OCI-LY1 (cell line): ENCODE results near the gene OR2V2.

ENCODE experiments used
- H2AFZ ChIP-seq: fragments of 200-600 bp; sonication (generic), shearing (Covaris generic); 2 replicates; pipeline ENCODE4 v1.6.0; 2014; ENCODE audit warnings: antibody characterized with exemption, mild to moderate bottlenecking, low read length
- H3F3A ChIP-seq: fragments of 200-600 bp; sonication (generic), shearing (Covaris generic); 2 replicates; pipeline ENCODE4 v1.6.0; 2014; ENCODE audit warnings: mild to moderate bottlenecking, antibody characterized with exemption, low read length, moderate library complexity; ENCODE audit not compliant: insufficient read depth
- H3K27ac ChIP-seq: fragments of 200-600 bp; sonication (generic); 2 replicates; pipeline ENCODE4 v1.5.1; 2014; ENCODE audit warnings: low read length, mixed run types, mild to moderate bottlenecking, low read depth; ENCODE audit not compliant: poor library complexity, severe bottlenecking
- H3K27me3 ChIP-seq: fragments of 200-600 bp; sonication (generic); 2 replicates; pipeline ENCODE4 v1.6.0; 2014; ENCODE audit warnings: antibody characterized with exemption, mild to moderate bottlenecking, low read length, moderate library complexity; ENCODE audit not compliant: insufficient read depth
- H3K36me3 ChIP-seq: fragments of 200-600 bp; sonication (generic); 2 replicates; pipeline ENCODE4 v1.6.1; 2014; ENCODE audit warnings: mild to moderate bottlenecking, antibody characterized with exemption, low read length, moderate library complexity, mixed read lengths; ENCODE audit not compliant: insufficient read depth
- H3K4me1 ChIP-seq: fragments of 200-600 bp; sonication (generic); 2 replicates; pipeline ENCODE4 v1.5.1; 2014; ENCODE audit warnings: mild to moderate bottlenecking, low read length, moderate library complexity; ENCODE audit not compliant: insufficient read depth, severe bottlenecking
- H3K4me2 ChIP-seq: fragments of 200-600 bp; sonication (generic), shearing (Covaris generic); 2 replicates; pipeline ENCODE4 v1.6.1; 2014; ENCODE audit warnings: low read length
- H3K4me3 ChIP-seq: fragments of 200-600 bp; sonication (generic); 2 replicates; pipeline ENCODE4 v1.5.1; 2014; ENCODE audit warnings: low read length, low read depth, mild to moderate bottlenecking, mixed read lengths; ENCODE audit not compliant: poor library complexity, severe bottlenecking
- H3K79me2 ChIP-seq: fragments of 200-600 bp; shearing (Covaris generic); 2 replicates; pipeline ENCODE4 v1.6.1; 2016; ENCODE audit warnings: mixed run types, low read length, mixed read lengths; ENCODE audit not compliant: insufficient read depth
- H3K9ac ChIP-seq: fragments of 200-600 bp; sonication (generic), shearing (Covaris generic); 2 replicates; pipeline ENCODE4 v1.6.1; 2014; ENCODE audit warnings: mild to moderate bottlenecking, low read length, mixed read lengths
- H3K9me2 ChIP-seq: fragments of 200-600 bp; sonication (generic), shearing (Covaris generic); 2 replicates; pipeline ENCODE4 v1.6.1; 2014; ENCODE audit warnings: low read depth, mild to moderate bottlenecking, low read length, mixed read lengths
- H3K9me3 ChIP-seq: fragments of 200-600 bp; shearing (Covaris generic); 2 replicates; pipeline ENCODE4 v1.6.1; 2014; ENCODE audit warnings: low read length, mixed read lengths
- H4K20me1 ChIP-seq: fragments of 200-600 bp; sonication (generic), shearing (Covaris generic); 2 replicates; pipeline ENCODE4 v1.6.0; 2016; ENCODE audit warnings: mild to moderate bottlenecking, low read length; ENCODE audit not compliant: insufficient read depth
- CTCF ChIP-seq: fragments of 200-600 bp; sonication (generic), shearing (Covaris generic); IDR thresholded peaks from 2 replicates; pipeline ENCODE4 v1.5.1; 2017; ENCODE audit warnings: mild to moderate bottlenecking, antibody characterized with exemption, low read length, moderate library complexity, mixed read lengths
- EZH2 ChIP-seq: fragments of 200-600 bp; sonication (generic), shearing (Covaris generic); IDR thresholded peaks from 2 replicates; pipeline ENCODE4 v1.8.0; 2017; ENCODE audit warnings: borderline replicate concordance, mixed run types, mild to moderate bottlenecking, antibody characterized with exemption, low read length, moderate library complexity, mixed read lengths

The OR2V2 gene

GRCh38 chr5:181170237-181170825 is 22.9 kb downstream of the OR2V2 start:
- Histone ChIP-seq H3K9me2 (no peaks in the 10 kb centered on the region), H3F3A (peaks cover 4% of the 10 kb centered on the region; the same call in 1 of the 2 replicates), H4K20me1 (no peaks in the 10 kb centered on the region), H3K9me3 (no peaks in the 10 kb centered on the region), H2AFZ (no peak overlapping the region), H3K9ac (no peak overlapping the region; the same call in 1 of the 2 replicates), H3K27me3 (no peaks in the 10 kb centered on the region), H3K4me1 (peaks cover 73% of the 10 kb centered on the region), H3K36me3 (no peaks in the 10 kb centered on the region), H3K4me2 (peak overlapping the region; percentile 54), H3K4me3 (peak overlapping the region; percentile 45), H3K79me2 (no peaks in the 10 kb centered on the region), H3K27ac (peak overlapping the region; percentile 4)
- TF ChIP-seq EZH2, result no peak

- no peaks in the 10 kb centered on the region for H3K9me3 ChIP-seq
Observed at GRCh38 chr5:181170996-181171395, 23.6 kb downstream of the OR2V2 start.

GRCh38 chr5:181171782-181172181 is 24.4 kb downstream of the OR2V2 start:
- Histone ChIP-seq H3K4me3 (peak overlapping the region; percentile 73), H3K4me2 (peak overlapping the region; percentile 91; the same call in 1 of the 2 replicates), H3K79me2 (no peaks in the 10 kb centered on the region), H3K9me2 (no peaks in the 10 kb centered on the region), H3K36me3 (no peaks in the 10 kb centered on the region), H3K27ac (peak overlapping the region; percentile 4), H4K20me1 (no peaks in the 10 kb centered on the region), H3K9ac (no peak overlapping the region), H3K9me3 (no peaks in the 10 kb centered on the region), H3K27me3 (no peaks in the 10 kb centered on the region), H2AFZ (no peak overlapping the region), H3F3A (no peaks in the 10 kb centered on the region), H3K4me1 (peaks cover 64% of the 10 kb centered on the region)
- TF ChIP-seq EZH2, result no peak
- no peak for TF ChIP-seq CTCF

More at GRCh38 chr5:181170996-181171395, 23.6 kb downstream of the OR2V2 start:
- no peak overlapping the region for H3K4me3 ChIP-seq
- H4K20me1 ChIP-seq, result no peaks in the 10 kb centered on the region
- H3K79me2 ChIP-seq, result no peaks in the 10 kb centered on the region
- H3K27ac ChIP-seq, result peak overlapping the region; percentile 4
- peak overlapping the region; percentile 54; the same call in 1 of the 2 replicates for H3K4me2 ChIP-seq
- H3K9me2 ChIP-seq, result no peaks in the 10 kb centered on the region
- no peak overlapping the region for H2AFZ ChIP-seq
- H3K4me1 ChIP-seq, result peaks cover 69% of the 10 kb centered on the region
- no peaks in the 10 kb centered on the region for H3K27me3 ChIP-seq
- H3K36me3 ChIP-seq, result no peaks in the 10 kb centered on the region
- no peak overlapping the region for H3K9ac ChIP-seq
- H3F3A ChIP-seq, result no peaks in the 10 kb centered on the region
- no peak for TF ChIP-seq CTCF
- TF ChIP-seq EZH2, result no peak

- peak overlapping the region; percentile 94 for H3K27ac ChIP-seq
- peak overlapping the region; percentile 78 for H3K9ac ChIP-seq
- peaks cover 52% of the 10 kb centered on the region for H3K4me1 ChIP-seq
- no peaks in the 10 kb centered on the region for H3K79me2 ChIP-seq
- H4K20me1 ChIP-seq, result no peaks in the 10 kb centered on the region
- peak overlapping the region; percentile 73 for H3K4me3 ChIP-seq
- no peaks in the 10 kb centered on the region for H3K9me3 ChIP-seq
- peak overlapping the region; percentile 39 for H2AFZ ChIP-seq
- no peaks in the 10 kb centered on the region for H3K9me2 ChIP-seq
- peak overlapping the region; percentile 91 for H3K4me2 ChIP-seq
- H3F3A ChIP-seq, result no peaks in the 10 kb centered on the region
- no peaks in the 10 kb centered on the region for H3K36me3 ChIP-seq
- H3K27me3 ChIP-seq, result no peaks in the 10 kb centered on the region
- TF ChIP-seq EZH2 (no peak), CTCF (peak; percentile 74)
Observed at GRCh38 chr5:181173027-181173419, 25.6 kb downstream of the OR2V2 start.
